SK-N-SH (cell line): ENCODE data around the gene PRDM10.

ENCODE experiments used
- EP300 ChIP-seq, 2 experiments: IDR thresholded peaks; 2 replicates each; pipeline versions ENCODE4 v1.4.0 to v1.6.1; 2012; ENCODE audit warnings: borderline replicate concordance in 1 of 2, low read depth in 1 of 2, low read length in 1 of 2
- GABPA ChIP-seq: IDR thresholded peaks from 2 replicates; pipeline ENCODE4 v1.4.0; 2012; ENCODE audit warnings: low read depth, mild to moderate bottlenecking
- MAX ChIP-seq: IDR thresholded peaks from 2 replicates; pipeline ENCODE4 v1.4.0; 2012; ENCODE audit warnings: low read depth
- NRF1 ChIP-seq: IDR thresholded peaks from 2 replicates; pipeline ENCODE4 v1.6.1; 2012; ENCODE audit warnings: low read depth, mild to moderate bottlenecking, low read length
- POLR2AphosphoS5 ChIP-seq: IDR thresholded peaks from 2 replicates; pipeline ENCODE4 v1.6.1; 2012; ENCODE audit warnings: low read depth, low read length
- SMC3 ChIP-seq: IDR thresholded peaks from 2 replicates; pipeline ENCODE4 v1.6.1; 2012; ENCODE audit warnings: low read depth, low read length, improper control_type of control experiment
- TEAD4 ChIP-seq: IDR thresholded peaks from 2 replicates; pipeline ENCODE4 v1.4.0; 2012; ENCODE audit warnings: mild to moderate bottlenecking, borderline replicate concordance; ENCODE audit not compliant: insufficient read depth
- TF ChIP-seq, protein P1 (sequence below): fragments of 200-600 bp; sonication (generic); IDR thresholded peaks from 2 replicates; pipeline ENCODE4 v1.6.1; 2017; ENCODE audit warnings: antibody characterized with exemption, mild to moderate bottlenecking, moderate library complexity
- TF ChIP-seq, protein P2 (sequence below): IDR thresholded peaks from 2 replicates; pipeline ENCODE4 v1.4.0; 2012; ENCODE audit warnings: low read depth, borderline replicate concordance

DNA sequence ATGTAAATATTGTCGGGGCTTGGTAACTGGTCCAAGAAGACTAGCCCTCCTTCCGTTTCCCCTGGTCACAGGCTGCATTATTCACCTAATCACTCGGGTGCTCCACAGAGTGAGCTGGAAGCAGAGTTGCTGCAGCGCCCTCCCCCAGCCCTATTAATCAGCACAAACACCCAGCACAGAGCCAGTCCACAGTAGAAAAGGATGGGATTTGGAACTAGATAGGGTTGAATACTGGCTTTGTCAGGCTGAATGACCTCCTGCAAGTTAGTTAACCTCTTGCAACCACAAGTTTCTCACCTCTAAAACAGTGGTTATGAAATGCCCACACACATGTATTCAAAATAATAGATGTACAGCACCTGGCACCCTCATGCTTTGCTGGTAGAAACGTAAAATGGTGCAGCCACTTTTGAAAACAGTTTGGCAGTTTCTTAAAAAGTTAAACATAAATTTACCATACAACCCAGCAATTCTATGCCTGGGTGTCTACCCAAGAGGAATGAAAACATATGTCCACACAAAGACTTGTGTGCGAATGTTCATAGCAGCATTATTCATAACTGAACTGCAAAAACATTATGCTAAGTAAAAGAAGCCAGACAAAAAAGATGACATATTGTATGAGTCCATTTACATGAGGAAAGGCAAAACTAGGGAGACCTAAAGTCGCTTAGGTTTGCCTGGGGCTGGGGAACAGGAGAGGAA is 35.4 kb upstream of the PRDM10 start:
- no peak for TF ChIP-seq EP300 (IDR thresholded peaks at IDR 0.05; ENCODE audit: borderline replicate concordance in 1 of 2, low read depth in 1 of 2, low read length in 1 of 2)
- TF ChIP-seq, protein P1, sequence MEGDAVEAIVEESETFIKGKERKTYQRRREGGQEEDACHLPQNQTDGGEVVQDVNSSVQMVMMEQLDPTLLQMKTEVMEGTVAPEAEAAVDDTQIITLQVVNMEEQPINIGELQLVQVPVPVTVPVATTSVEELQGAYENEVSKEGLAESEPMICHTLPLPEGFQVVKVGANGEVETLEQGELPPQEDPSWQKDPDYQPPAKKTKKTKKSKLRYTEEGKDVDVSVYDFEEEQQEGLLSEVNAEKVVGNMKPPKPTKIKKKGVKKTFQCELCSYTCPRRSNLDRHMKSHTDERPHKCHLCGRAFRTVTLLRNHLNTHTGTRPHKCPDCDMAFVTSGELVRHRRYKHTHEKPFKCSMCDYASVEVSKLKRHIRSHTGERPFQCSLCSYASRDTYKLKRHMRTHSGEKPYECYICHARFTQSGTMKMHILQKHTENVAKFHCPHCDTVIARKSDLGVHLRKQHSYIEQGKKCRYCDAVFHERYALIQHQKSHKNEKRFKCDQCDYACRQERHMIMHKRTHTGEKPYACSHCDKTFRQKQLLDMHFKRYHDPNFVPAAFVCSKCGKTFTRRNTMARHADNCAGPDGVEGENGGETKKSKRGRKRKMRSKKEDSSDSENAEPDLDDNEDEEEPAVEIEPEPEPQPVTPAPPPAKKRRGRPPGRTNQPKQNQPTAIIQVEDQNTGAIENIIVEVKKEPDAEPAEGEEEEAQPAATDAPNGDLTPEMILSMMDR, result no peak
- no peak for TF ChIP-seq TEAD4
- TF ChIP-seq POLR2AphosphoS5, result no peak
- no peak for TF ChIP-seq SMC3
- TF ChIP-seq, protein P2, sequence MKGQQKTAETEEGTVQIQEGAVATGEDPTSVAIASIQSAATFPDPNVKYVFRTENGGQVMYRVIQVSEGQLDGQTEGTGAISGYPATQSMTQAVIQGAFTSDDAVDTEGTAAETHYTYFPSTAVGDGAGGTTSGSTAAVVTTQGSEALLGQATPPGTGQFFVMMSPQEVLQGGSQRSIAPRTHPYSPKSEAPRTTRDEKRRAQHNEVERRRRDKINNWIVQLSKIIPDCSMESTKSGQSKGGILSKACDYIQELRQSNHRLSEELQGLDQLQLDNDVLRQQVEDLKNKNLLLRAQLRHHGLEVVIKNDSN, result no peak
- no peak for TF ChIP-seq GABPA
- TF ChIP-seq NRF1, result no peak
- TF ChIP-seq MAX, result no peak
